K562 (cell line): ENCODE results near the gene SPTBN5.

Source experiments
- BDP1 ChIP-seq: IDR thresholded peaks from 3 replicates; pipeline ENCODE4 v1.6.1; 2011; ENCODE audit not compliant: insufficient read length, insufficient read depth
- CBX2 ChIP-seq: fragments of 200-600 bp; sonication (generic); IDR thresholded peaks from one replicate; pipeline ENCODE4 v1.6.1; 2012; ENCODE audit warnings: mild to moderate bottlenecking, low read length, inconsistent platforms; ENCODE audit not compliant: insufficient read depth, poor library complexity, severe bottlenecking
- CTCF ChIP-seq, 3 experiments: IDR thresholded peaks in 2 of 3; conservative IDR thresholded peaks in 1 of 3; 2 replicates each; pipeline ENCODE4 v1.5.1; 2011 to 2012; ENCODE audit warnings: low read length in 3 of 3, mild to moderate bottlenecking in 3 of 3, control low read depth in 2 of 3, improper control_type of control experiment in 1 of 3, inconsistent platforms in 1 of 3, low read depth in 1 of 3, mixed read lengths in 1 of 3, moderate library complexity in 1 of 3; ENCODE audit not compliant: insufficient read depth in 2 of 3
- HMGXB4 ChIP-seq: sonication (generic); formaldehyde crosslinking; IDR thresholded peaks from 2 replicates; pipeline ENCODE4 v1.8.1; 2023; ENCODE audit warnings: mild to moderate bottlenecking, missing genetic modification reagents
- HNRNPH1 ChIP-seq: fragments of 200-400 bp; formaldehyde crosslinking; optimal IDR thresholded peaks from 2 replicates; pipeline ENCODE3; 2017; ENCODE audit warnings: low read depth, mild to moderate bottlenecking, low read length, moderate library complexity
- NRF1 ChIP-seq, 2 experiments: fragments of 450-650 bp; IDR thresholded peaks in 1 of 2; conservative IDR thresholded peaks in 1 of 2; 2 replicates each; pipeline ENCODE4 v1.6.1; 2014; ENCODE audit warnings: mild to moderate bottlenecking in 2 of 2
- SMARCC2 ChIP-seq: fragments of 450-650 bp; IDR thresholded peaks from 2 replicates; pipeline ENCODE4 v1.6.1; 2017; ENCODE audit warnings: antibody characterized with exemption, moderate library complexity, mild to moderate bottlenecking, low read depth
- SRSF7 ChIP-seq: fragments of 200-400 bp; formaldehyde crosslinking; optimal IDR thresholded peaks from 2 replicates; pipeline ENCODE3; 2017; ENCODE audit warnings: mild to moderate bottlenecking, low read depth, low read length
- TGIF2 ChIP-seq: sonication (generic); formaldehyde crosslinking; IDR thresholded peaks from 2 replicates; pipeline ENCODE4 v1.8.1; 2022; ENCODE audit warnings: mild to moderate bottlenecking, missing genetic modification reagents, moderate library complexity
- YY1 ChIP-seq, 3 experiments: IDR thresholded peaks; 2 replicates each; pipeline ENCODE4 v1.6.1; 2011; ENCODE audit warnings: low read length in 2 of 3, mild to moderate bottlenecking in 2 of 3, moderate library complexity in 2 of 3, borderline replicate concordance in 1 of 3, control low read depth in 1 of 3, low read depth in 1 of 3; ENCODE audit not compliant: insufficient read depth in 3 of 3, insufficient replicate concordance in 2 of 3, control insufficient read depth in 1 of 3, insufficient read length in 1 of 3; ENCODE audit errors: extremely low read depth in 1 of 3
- ZBTB33 ChIP-seq: sonication (generic); formaldehyde crosslinking; IDR thresholded peaks from 2 replicates; pipeline ENCODE4 v1.8.1; 2023; ENCODE audit warnings: mild to moderate bottlenecking, missing genetic modification reagents
- ZFP30 ChIP-seq: fragments of 250-450 bp; sonication (Bioruptor Pico); IDR thresholded peaks from 2 replicates; pipeline ENCODE4 v1.8.0; 2022; ENCODE audit warnings: moderate library complexity, mild to moderate bottlenecking, inconsistent platforms, borderline replicate concordance

GRCh38 chr15:41932101-41932500 lies 38.2 kb upstream of the SPTBN5 start:
- TF ChIP-seq BDP1 (no peak), CBX2 (no peak), TGIF2 (CRISPR knock-in tag) (no peak), SMARCC2 (no peak), ZFP30 (CRISPR knock-in tag) (no peak), ZBTB33 (no peak), YY1 (IDR thresholded peaks at IDR 0.05; ENCODE audit: borderline replicate concordance in 1 of 3, control insufficient read depth in 1 of 3, extremely low read depth in 1 of 3, insufficient read depth in 3 of 3, insufficient read length in 1 of 3, insufficient replicate concordance in 2 of 3, low read depth in 1 of 3, low read length in 2 of 3) (no peak), HMGXB4 (CRISPR knock-in tag) (no peak), CTCF (IDR thresholded peaks at IDR 0.05 in 2 of 3, conservative IDR thresholded peaks at IDR 0.05 in 1 of 3; ENCODE audit: insufficient read depth in 2 of 3, low read depth in 1 of 3, low read length in 3 of 3) (no peak), SRSF7 (no peak), HNRNPH1 (no peak), NRF1 (conservative IDR thresholded peaks at IDR 0.05 in 1 of 2, IDR thresholded peaks at IDR 0.05 in 1 of 2) (no peak)
